Left kidney (tissue), 2 donors: ENCODE results near the gene SLC22A4. TPM values are rescaled to one million over a fixed set of nuclear protein-coding genes. Genes with fewer than 3 reads are reported as not detected.

Experiments
- DNase-seq: peaks from one replicate; pipeline ENCODE4 v3.0.0-alpha.2; 2013
- polyA plus RNA-seq: library from polyadenylated mRNA; unstranded; fragments of 120-200 nt; gene quantifications from one replicate; pipeline ENCODE4 v1.2.1, GENCODE V29; 2013; ENCODE audit not compliant: insufficient read length

Gene SLC22A4
- polyA plus RNA-seq, 1 donor = 7.6 TPM

- no peak for DNase-seq
Observed at GRCh38 chr5:132335402-132335801, 41.2 kb downstream of the SLC22A4 start.

GRCh38 chr5:132339502-132339901 is 45.3 kb downstream of the SLC22A4 start:
- DNase-seq = no peak

- DNase-seq = no peak
Observed at GRCh38 chr5:132342291-132343180, 48.3 kb downstream of the SLC22A4 start.

- DNase-seq = no peak
Observed at GRCh38 chr5:132344775-132345514, 50.8 kb downstream of the SLC22A4 start.

GRCh38 chr5:132353486-132353995 is 59.3 kb downstream of the SLC22A4 start:
- DNase-seq = no peak

GRCh38 chr5:132354381-132355139 is 60.4 kb downstream of the SLC22A4 start:
- no peak for DNase-seq

- DNase-seq = no peak
Observed at GRCh38 chr5:132355140-132355765, 61.1 kb downstream of the SLC22A4 start.

- no peak for DNase-seq
Observed at GRCh38 chr5:132358775-132359174, 64.6 kb downstream of the SLC22A4 start.

- DNase-seq = no peak
Observed at GRCh38 chr5:132362086-132362485, 67.9 kb downstream of the SLC22A4 start.

- DNase-seq = no peak
Observed at GRCh38 chr5:132363431-132364112, 69.4 kb downstream of the SLC22A4 start.

GRCh38 chr5:132364319-132364718 is 70.1 kb downstream of the SLC22A4 start:
- no peak for DNase-seq

- DNase-seq = no peak
Observed at GRCh38 chr5:132365213-132365612, 71.0 kb downstream of the SLC22A4 start.

- DNase-seq = no peak
Observed at GRCh38 chr5:132368186-132368585, 74.0 kb downstream of the SLC22A4 start.

GRCh38 chr5:132369007-132369473 is 74.8 kb downstream of the SLC22A4 start:
- DNase-seq = no peak

GRCh38 chr5:132369474-132370180 is 75.4 kb downstream of the SLC22A4 start, which contains the start of gene SLC22A5:
TSS of gene SLC22A5 (plus strand) at chr5:132369710. CDS start at chr5:132369973, 263 bp downstream.
- DNase-seq = no peak

GRCh38 chr5:132370181-132370970 is 76.2 kb downstream of the SLC22A4 start:
- no peak for DNase-seq

- DNase-seq = no peak
Observed at GRCh38 chr5:132370971-132371602, 76.9 kb downstream of the SLC22A4 start.

- DNase-seq = no peak
Observed at GRCh38 chr5:132371603-132371994, 77.4 kb downstream of the SLC22A4 start.

GRCh38 chr5:132372127-132372526 is 77.9 kb downstream of the SLC22A4 start:
- no peak for DNase-seq
